Measurements from ENCODE around the gene CHL1. TPM values are rescaled to one million over a fixed set of nuclear protein-coding genes. Genes with fewer than 3 reads are reported as not detected.

The CHL1 gene
- total and polyA plus RNA-seq, 2 donors (not counting 1 experiment from before 2014, with no cell fraction given), result 0.01 to 0.33 TPM

- Histone ChIP-seq H3K36me3 (ENCODE audit: control insufficient read depth, insufficient read depth, low read length) (no peaks in the 10 kb centered on the region), H4K20me1 (ENCODE audit: control insufficient read depth, extremely low read depth, insufficient read depth, low read length) (no peaks in the 10 kb centered on the region), H3K79me2 (ENCODE audit: control insufficient read depth, insufficient read depth, low read length) (no peaks in the 10 kb centered on the region), H3K4me3 (replicated peaks in 1 of 4; ENCODE audit: control extremely low read depth in 1 of 4, insufficient read depth in 1 of 4, low read depth in 3 of 4, low read length in 4 of 4) (no peak overlapping the region), H3K4me1 (ENCODE audit: control insufficient read depth, extremely low read depth, insufficient read depth, low read length) (no peaks in the 10 kb centered on the region), H3K4me2 (ENCODE audit: extremely low read depth, insufficient read depth, low read length) (no peak overlapping the region), H3K9ac (ENCODE audit: insufficient read depth, low read length) (no peak overlapping the region), H3K9me3 (ENCODE audit: control insufficient read depth, insufficient read depth, low read depth, low read length) (no peaks in the 10 kb centered on the region), H2AFZ (ENCODE audit: low read length) (no peak overlapping the region), H3K27ac (ENCODE audit: insufficient read depth, low read length) (no peak overlapping the region), H3K27me3 (ENCODE audit: control insufficient read depth, insufficient read depth, low read length) (no peaks in the 10 kb centered on the region)
- TF ChIP-seq EZH2 (IDR thresholded peaks at IDR 0.05; ENCODE audit: low read length, missing control alignments) (no peak), CTCF (conservative IDR thresholded peaks at IDR 0.05 in 1 of 2, IDR thresholded peaks at IDR 0.05 in 1 of 2; ENCODE audit: low read depth in 1 of 2, low read length in 2 of 2) (no peak)
- no peak for DNase-seq (ENCODE audit: low read depth in 2 of 2)
Observed at GRCh38 chr3:312911-313310, 116.3 kb downstream of the CHL1 start.

- no peaks in the 10 kb centered on the region for H3K79me2 ChIP-seq (ENCODE audit: control insufficient read depth, insufficient read depth, low read length)
- TF ChIP-seq EZH2 (IDR thresholded peaks at IDR 0.05; ENCODE audit: low read length, missing control alignments), result no peak
- TF ChIP-seq CTCF (conservative IDR thresholded peaks at IDR 0.05 in 1 of 2, IDR thresholded peaks at IDR 0.05 in 1 of 2; ENCODE audit: low read depth in 1 of 2, low read length in 2 of 2), result no peak
- no peaks in the 10 kb centered on the region for H4K20me1 ChIP-seq (ENCODE audit: control insufficient read depth, extremely low read depth, insufficient read depth, low read length)
- H3K4me3 ChIP-seq (replicated peaks in 1 of 4; ENCODE audit: control extremely low read depth in 1 of 4, insufficient read depth in 1 of 4, low read depth in 3 of 4, low read length in 4 of 4), result no peak overlapping the region
- no peak for DNase-seq (ENCODE audit: low read depth in 2 of 2)
- no peak overlapping the region for H3K9ac ChIP-seq (ENCODE audit: insufficient read depth, low read length)
- H2AFZ ChIP-seq (ENCODE audit: low read length), result no peak overlapping the region
- H3K27ac ChIP-seq (ENCODE audit: insufficient read depth, low read length), result no peak overlapping the region
- H3K27me3 ChIP-seq (ENCODE audit: control insufficient read depth, insufficient read depth, low read length), result no peaks in the 10 kb centered on the region
- H3K9me3 ChIP-seq (ENCODE audit: control insufficient read depth, insufficient read depth, low read depth, low read length), result no peaks in the 10 kb centered on the region
- no peak overlapping the region for H3K4me2 ChIP-seq (ENCODE audit: extremely low read depth, insufficient read depth, low read length)
- no peaks in the 10 kb centered on the region for H3K36me3 ChIP-seq (ENCODE audit: control insufficient read depth, insufficient read depth, low read length)
- no peaks in the 10 kb centered on the region for H3K4me1 ChIP-seq (ENCODE audit: control insufficient read depth, extremely low read depth, insufficient read depth, low read length)
Observed at GRCh38 chr3:317012-317411, 120.4 kb downstream of the CHL1 start.

GRCh38 chr3:318903-319302 is 122.3 kb downstream of the CHL1 start:
- Histone ChIP-seq H3K9ac (ENCODE audit: insufficient read depth, low read length) (no peak overlapping the region), H2AFZ (ENCODE audit: low read length) (no peak overlapping the region), H3K4me3 (replicated peaks in 1 of 4; ENCODE audit: control extremely low read depth in 1 of 4, insufficient read depth in 1 of 4, low read depth in 3 of 4, low read length in 4 of 4) (no peak overlapping the region), H3K36me3 (ENCODE audit: control insufficient read depth, insufficient read depth, low read length) (no peaks in the 10 kb centered on the region), H3K27me3 (ENCODE audit: control insufficient read depth, insufficient read depth, low read length) (no peaks in the 10 kb centered on the region), H3K4me2 (ENCODE audit: extremely low read depth, insufficient read depth, low read length) (no peak overlapping the region), H4K20me1 (ENCODE audit: control insufficient read depth, extremely low read depth, insufficient read depth, low read length) (no peaks in the 10 kb centered on the region), H3K4me1 (ENCODE audit: control insufficient read depth, extremely low read depth, insufficient read depth, low read length) (no peaks in the 10 kb centered on the region), H3K79me2 (ENCODE audit: control insufficient read depth, insufficient read depth, low read length) (no peaks in the 10 kb centered on the region), H3K27ac (ENCODE audit: insufficient read depth, low read length) (no peak overlapping the region), H3K9me3 (ENCODE audit: control insufficient read depth, insufficient read depth, low read depth, low read length) (no peaks in the 10 kb centered on the region)
- DNase-seq (ENCODE audit: low read depth in 2 of 2), result no peak
- TF ChIP-seq CTCF (conservative IDR thresholded peaks at IDR 0.05 in 1 of 2, IDR thresholded peaks at IDR 0.05 in 1 of 2; ENCODE audit: low read depth in 1 of 2, low read length in 2 of 2) (no peak), EZH2 (IDR thresholded peaks at IDR 0.05; ENCODE audit: low read length, missing control alignments) (no peak)

Measured in fibroblast of lung (primary cell).